ENCODE data around the gene MUC5B. TPM values are rescaled to one million over a fixed set of nuclear protein-coding genes. Genes with fewer than 3 reads are reported as not detected.
"Not testable (repeated sequence)": the region's sequence is repeated elsewhere in the genome, so short reads cannot be mapped to it uniquely, and the experiment has no call there.

MUC5B gene
- total RNA-seq, 1 experiment from 2014 or later = 1.6 TPM

DNA sequence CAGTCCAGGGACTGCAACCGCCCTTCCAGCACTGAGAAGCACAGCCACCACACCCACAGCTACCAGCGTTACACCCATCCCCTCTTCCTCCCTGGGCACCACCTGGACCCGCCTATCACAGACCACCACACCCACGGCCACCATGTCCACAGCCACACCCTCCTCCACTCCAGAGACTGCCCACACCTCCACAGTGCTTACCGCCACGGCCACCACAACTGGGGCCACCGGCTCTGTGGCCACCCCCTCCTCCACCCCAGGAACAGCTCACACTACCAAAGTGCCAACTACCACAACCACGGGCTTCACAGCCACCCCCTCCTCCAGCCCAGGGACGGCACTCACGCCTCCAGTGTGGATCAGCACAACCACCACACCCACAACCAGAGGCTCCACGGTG, 19.9 kb downstream of the MUC5B start:
- H3K27ac Mint-ChIP-seq; ATAC-seq; H3K4me1 Mint-ChIP-seq; DNase-seq (ENCODE audit: low spot score); CTCF ChIA-PET; H3K27me3 Mint-ChIP-seq (ENCODE audit: low read depth); H3K4me3 Mint-ChIP-seq; POLR2A ChIA-PET: not testable (repeated sequence)
- H3K9me3 Mint-ChIP-seq = peaks cover 19% of the 10 kb centered on the region
- H3K36me3 Mint-ChIP-seq = peaks cover 17% of the 10 kb centered on the region

DNA sequence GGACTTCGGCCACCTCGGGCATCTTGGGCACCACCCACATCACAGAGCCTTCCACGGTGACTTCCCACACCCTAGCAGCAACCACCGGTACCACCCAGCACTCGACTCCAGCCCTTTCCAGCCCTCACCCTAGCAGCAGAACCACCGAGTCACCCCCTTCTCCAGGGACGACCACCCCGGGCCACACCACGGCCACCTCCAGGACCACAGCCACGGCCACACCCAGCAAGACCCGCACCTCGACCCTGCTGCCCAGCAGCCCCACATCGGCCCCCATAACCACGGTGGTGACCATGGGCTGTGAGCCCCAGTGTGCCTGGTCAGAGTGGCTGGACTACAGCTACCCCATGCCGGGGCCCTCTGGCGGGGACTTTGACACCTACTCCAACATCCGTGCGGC, 20.7 kb downstream of the MUC5B start:
- DNase-seq (ENCODE audit: low spot score); H3K27me3 Mint-ChIP-seq (ENCODE audit: low read depth); CTCF ChIA-PET; H3K4me3 Mint-ChIP-seq; H3K4me1 Mint-ChIP-seq; H3K27ac Mint-ChIP-seq; POLR2A ChIA-PET; ATAC-seq: not testable (repeated sequence)
- Mint-ChIP-seq H3K36me3 (peaks cover 17% of the 10 kb centered on the region), H3K9me3 (peaks cover 19% of the 10 kb centered on the region)

DNA sequence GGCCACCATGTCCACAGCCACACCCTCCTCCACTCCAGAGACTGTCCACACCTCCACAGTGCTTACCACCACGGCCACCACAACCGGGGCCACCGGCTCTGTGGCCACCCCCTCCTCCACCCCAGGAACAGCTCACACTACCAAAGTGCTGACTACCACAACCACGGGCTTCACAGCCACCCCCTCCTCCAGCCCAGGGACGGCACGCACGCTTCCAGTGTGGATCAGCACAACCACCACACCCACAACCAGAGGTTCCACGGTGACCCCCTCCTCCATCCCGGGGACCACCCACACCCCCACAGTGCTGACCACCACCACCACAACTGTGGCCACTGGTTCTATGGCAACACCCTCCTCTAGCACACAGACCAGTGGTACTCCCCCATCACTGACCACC, 21.7 kb downstream of the MUC5B start:
- DNase-seq (ENCODE audit: low spot score); H3K4me3 Mint-ChIP-seq; POLR2A ChIA-PET; H3K27ac Mint-ChIP-seq; CTCF ChIA-PET; H3K4me1 Mint-ChIP-seq; ATAC-seq; H3K27me3 Mint-ChIP-seq (ENCODE audit: low read depth): not testable (repeated sequence)
- Mint-ChIP-seq H3K36me3 (peaks cover 18% of the 10 kb centered on the region), H3K9me3 (peaks cover 19% of the 10 kb centered on the region)

DNA sequence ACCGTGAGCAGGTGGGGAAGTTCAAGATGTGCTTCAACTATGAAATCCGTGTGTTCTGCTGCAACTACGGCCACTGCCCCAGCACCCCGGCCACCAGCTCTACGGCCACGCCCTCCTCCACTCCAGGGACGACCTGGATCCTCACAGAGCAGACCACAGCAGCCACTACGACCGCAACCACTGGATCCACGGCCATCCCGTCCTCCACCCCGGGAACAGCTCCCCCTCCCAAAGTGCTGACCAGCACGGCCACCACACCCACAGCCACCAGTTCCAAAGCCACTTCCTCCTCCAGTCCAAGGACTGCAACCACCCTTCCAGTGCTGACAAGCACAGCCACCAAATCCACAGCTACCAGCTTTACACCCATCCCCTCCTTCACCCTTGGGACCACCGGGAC, 22.9 kb downstream of the MUC5B start:
- H3K4me1 Mint-ChIP-seq; H3K4me3 Mint-ChIP-seq; POLR2A ChIA-PET; ATAC-seq; CTCF ChIA-PET; DNase-seq (ENCODE audit: low spot score); H3K27me3 Mint-ChIP-seq (ENCODE audit: low read depth); H3K27ac Mint-ChIP-seq: not testable (repeated sequence)
- Mint-ChIP-seq H3K9me3 (peaks cover 20% of the 10 kb centered on the region), H3K36me3 (peaks cover 26% of the 10 kb centered on the region)

DNA sequence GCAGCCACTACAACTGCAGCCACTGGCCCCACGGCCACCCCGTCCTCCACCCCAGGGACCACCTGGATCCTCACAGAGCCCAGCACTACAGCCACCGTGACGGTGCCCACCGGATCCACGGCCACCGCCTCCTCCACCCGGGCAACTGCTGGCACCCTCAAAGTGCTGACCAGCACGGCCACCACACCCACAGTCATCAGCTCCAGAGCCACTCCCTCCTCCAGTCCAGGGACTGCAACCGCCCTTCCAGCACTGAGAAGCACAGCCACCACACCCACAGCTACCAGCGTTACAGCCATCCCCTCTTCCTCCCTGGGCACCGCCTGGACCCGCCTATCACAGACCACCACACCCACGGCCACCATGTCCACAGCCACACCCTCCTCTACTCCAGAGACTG, 23.4 kb downstream of the MUC5B start:
- CTCF ChIA-PET; POLR2A ChIA-PET; DNase-seq (ENCODE audit: low spot score); ATAC-seq; H3K4me3 Mint-ChIP-seq; H3K4me1 Mint-ChIP-seq; H3K27ac Mint-ChIP-seq: not testable (repeated sequence)
- H3K36me3 Mint-ChIP-seq = peaks cover 32% of the 10 kb centered on the region
- peaks cover 24% of the 10 kb centered on the region for H3K9me3 Mint-ChIP-seq
- peaks cover 10% of the 10 kb centered on the region for H3K27me3 Mint-ChIP-seq (ENCODE audit: low read depth)

DNA sequence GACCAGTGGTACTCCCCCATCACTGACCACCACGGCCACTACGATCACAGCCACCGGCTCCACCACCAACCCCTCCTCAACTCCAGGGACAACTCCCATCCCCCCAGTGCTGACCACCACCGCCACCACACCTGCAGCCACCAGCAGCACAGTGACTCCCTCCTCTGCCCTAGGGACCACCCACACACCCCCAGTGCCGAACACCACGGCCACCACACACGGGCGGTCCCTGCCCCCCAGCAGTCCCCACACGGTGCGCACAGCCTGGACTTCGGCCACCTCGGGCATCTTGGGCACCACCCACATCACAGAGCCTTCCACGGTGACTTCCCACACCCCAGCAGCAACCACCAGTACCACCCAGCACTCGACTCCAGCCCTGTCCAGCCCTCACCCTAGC, 24.2 kb downstream of the MUC5B start:
- peaks cover 14% of the 10 kb centered on the region for H3K27me3 Mint-ChIP-seq (ENCODE audit: low read depth)
- H3K4me1 Mint-ChIP-seq; H3K27ac Mint-ChIP-seq; DNase-seq (ENCODE audit: low spot score); POLR2A ChIA-PET; ATAC-seq; CTCF ChIA-PET; H3K4me3 Mint-ChIP-seq: not testable (repeated sequence)
- H3K9me3 Mint-ChIP-seq = peaks cover 20% of the 10 kb centered on the region
- H3K36me3 Mint-ChIP-seq = peaks cover 35% of the 10 kb centered on the region

DNA sequence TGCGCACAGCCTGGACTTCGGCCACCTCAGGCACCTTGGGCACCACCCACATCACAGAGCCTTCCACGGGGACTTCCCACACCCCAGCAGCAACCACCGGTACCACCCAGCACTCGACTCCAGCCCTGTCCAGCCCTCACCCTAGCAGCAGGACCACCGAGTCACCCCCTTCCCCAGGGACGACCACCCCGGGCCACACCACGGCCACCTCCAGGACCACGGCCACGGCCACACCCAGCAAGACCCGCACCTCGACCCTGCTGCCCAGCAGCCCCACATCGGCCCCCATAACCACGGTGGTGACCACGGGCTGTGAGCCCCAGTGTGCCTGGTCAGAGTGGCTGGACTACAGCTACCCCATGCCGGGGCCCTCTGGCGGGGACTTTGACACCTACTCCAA, 26.1 kb downstream of the MUC5B start:
- Mint-ChIP-seq H3K36me3 (peaks cover 33% of the 10 kb centered on the region), H3K27me3 (ENCODE audit: low read depth) (peaks cover 12% of the 10 kb centered on the region), H3K9me3 (peaks cover 20% of the 10 kb centered on the region)
- H3K4me3 Mint-ChIP-seq; H3K4me1 Mint-ChIP-seq; DNase-seq (ENCODE audit: low spot score); ATAC-seq; CTCF ChIA-PET; H3K27ac Mint-ChIP-seq; POLR2A ChIA-PET: not testable (repeated sequence)

DNA sequence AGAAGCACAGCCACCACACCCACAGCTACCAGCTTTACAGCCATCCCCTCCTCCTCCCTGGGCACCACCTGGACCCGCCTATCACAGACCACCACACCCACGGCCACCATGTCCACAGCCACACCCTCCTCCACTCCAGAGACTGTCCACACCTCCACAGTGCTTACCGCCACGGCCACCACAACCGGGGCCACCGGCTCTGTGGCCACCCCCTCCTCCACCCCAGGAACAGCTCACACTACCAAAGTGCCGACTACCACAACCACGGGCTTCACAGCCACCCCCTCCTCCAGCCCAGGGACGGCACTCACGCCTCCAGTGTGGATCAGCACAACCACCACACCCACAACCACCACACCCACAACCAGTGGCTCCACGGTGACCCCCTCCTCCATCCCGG, 27.5 kb downstream of the MUC5B start:
- POLR2A ChIA-PET; H3K4me3 Mint-ChIP-seq; ATAC-seq; H3K27ac Mint-ChIP-seq; DNase-seq (ENCODE audit: low spot score); H3K4me1 Mint-ChIP-seq; CTCF ChIA-PET: not testable (repeated sequence)
- peaks cover 12% of the 10 kb centered on the region for H3K27me3 Mint-ChIP-seq (ENCODE audit: low read depth)
- peaks cover 20% of the 10 kb centered on the region for H3K9me3 Mint-ChIP-seq
- peaks cover 34% of the 10 kb centered on the region for H3K36me3 Mint-ChIP-seq

DNA sequence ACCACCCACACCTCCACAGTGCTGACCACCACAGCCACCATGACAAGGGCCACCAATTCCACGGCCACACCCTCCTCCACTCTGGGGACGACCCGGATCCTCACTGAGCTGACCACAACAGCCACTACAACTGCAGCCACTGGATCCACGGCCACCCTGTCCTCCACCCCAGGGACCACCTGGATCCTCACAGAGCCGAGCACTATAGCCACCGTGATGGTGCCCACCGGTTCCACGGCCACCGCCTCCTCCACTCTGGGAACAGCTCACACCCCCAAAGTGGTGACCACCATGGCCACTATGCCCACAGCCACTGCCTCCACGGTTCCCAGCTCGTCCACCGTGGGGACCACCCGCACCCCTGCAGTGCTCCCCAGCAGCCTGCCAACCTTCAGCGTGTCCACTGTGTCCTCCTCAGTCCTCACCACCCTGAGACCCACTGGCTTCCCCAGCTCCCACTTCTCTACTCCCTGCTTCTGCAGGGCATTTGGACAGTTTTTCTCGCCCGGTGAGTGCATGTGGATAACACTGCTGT, 28.4 kb downstream of the MUC5B start:
- H3K4me3 Mint-ChIP-seq = no peak overlapping the region
- H3K9me3 Mint-ChIP-seq = peaks cover 18% of the 10 kb centered on the region
- ATAC-seq = no peak
- ChIA-PET CTCF (no interaction called here), POLR2A (no interaction called here)
- no peaks in the 10 kb centered on the region for H3K4me1 Mint-ChIP-seq
- no peak overlapping the region for H3K27ac Mint-ChIP-seq
- peaks cover 10% of the 10 kb centered on the region for H3K27me3 Mint-ChIP-seq (ENCODE audit: low read depth)
- H3K36me3 Mint-ChIP-seq = peaks cover 30% of the 10 kb centered on the region
- no peak for DNase-seq (ENCODE audit: low spot score)
- no peak for TF ChIP-seq FOXK1 (CRISPR knock-in tag; IDR thresholded peaks at IDR 0.05)
- TF ChIP-seq, protein P1, sequence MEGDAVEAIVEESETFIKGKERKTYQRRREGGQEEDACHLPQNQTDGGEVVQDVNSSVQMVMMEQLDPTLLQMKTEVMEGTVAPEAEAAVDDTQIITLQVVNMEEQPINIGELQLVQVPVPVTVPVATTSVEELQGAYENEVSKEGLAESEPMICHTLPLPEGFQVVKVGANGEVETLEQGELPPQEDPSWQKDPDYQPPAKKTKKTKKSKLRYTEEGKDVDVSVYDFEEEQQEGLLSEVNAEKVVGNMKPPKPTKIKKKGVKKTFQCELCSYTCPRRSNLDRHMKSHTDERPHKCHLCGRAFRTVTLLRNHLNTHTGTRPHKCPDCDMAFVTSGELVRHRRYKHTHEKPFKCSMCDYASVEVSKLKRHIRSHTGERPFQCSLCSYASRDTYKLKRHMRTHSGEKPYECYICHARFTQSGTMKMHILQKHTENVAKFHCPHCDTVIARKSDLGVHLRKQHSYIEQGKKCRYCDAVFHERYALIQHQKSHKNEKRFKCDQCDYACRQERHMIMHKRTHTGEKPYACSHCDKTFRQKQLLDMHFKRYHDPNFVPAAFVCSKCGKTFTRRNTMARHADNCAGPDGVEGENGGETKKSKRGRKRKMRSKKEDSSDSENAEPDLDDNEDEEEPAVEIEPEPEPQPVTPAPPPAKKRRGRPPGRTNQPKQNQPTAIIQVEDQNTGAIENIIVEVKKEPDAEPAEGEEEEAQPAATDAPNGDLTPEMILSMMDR (IDR thresholded peaks at IDR 0.05) = no peak
- TF ChIP-seq GRHL2 (CRISPR knock-in tag; IDR thresholded peaks at IDR 0.05; ENCODE audit: insufficient replicate concordance, severe bottlenecking) = no peak
- no peak for TF ChIP-seq EMX1 (CRISPR knock-in tag; IDR thresholded peaks at IDR 0.05)
- TF ChIP-seq CREB1 (CRISPR knock-in tag; IDR thresholded peaks at IDR 0.05) = no peak
- TF ChIP-seq, protein P2, sequence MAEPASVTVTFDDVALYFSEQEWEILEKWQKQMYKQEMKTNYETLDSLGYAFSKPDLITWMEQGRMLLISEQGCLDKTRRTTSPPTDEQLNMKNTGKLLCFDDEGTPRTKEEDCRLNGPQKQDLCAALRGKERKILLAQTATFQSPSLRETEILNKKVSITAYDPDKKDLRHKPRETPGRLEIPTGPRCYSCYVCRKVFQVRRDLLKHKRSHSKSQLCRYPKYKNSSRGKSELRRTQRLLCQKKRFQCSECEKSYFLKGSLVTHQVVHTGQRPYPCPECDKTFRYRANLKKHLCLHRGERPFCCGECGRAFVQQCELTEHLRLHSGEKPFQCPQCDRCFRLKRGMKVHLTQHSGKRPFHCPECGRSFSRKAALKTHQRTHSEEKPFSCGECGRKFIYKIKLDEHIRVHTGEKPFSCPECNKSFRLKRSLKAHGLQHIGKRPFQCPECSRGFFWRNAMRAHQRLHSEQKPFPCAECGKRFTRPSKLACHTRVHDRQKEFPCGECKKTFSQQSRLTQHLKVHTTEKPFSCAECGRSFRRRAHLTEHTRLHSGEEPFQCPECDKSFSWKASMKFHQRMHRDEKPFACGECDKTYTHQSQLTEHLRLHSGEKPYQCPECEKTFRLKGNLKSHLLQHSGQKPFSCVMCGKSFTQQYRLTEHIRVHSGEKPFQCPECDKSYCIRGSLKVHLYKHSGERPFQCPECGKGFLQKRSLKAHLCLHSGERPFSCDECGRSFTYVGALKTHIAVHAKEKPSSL (CRISPR knock-in tag; conservative IDR thresholded peaks at IDR 0.05) = no peak
- TF ChIP-seq ZNF671 (CRISPR knock-in tag; IDR thresholded peaks at IDR 0.05) = no peak
- TF ChIP-seq SMAD3 (CRISPR knock-in tag; IDR thresholded peaks at IDR 0.05; ENCODE audit: borderline replicate concordance) = no peak
- TF ChIP-seq CBFB (CRISPR knock-in tag; IDR thresholded peaks at IDR 0.05; ENCODE audit: low read depth) = no peak
- TF ChIP-seq ZNF138 (CRISPR knock-in tag; conservative IDR thresholded peaks at IDR 0.05) = no peak
- no peak for TF ChIP-seq ELF4 (CRISPR knock-in tag; IDR thresholded peaks at IDR 0.05; ENCODE audit: low read depth)

All from WTC11 (cell line).